H1 (cell line): ENCODE measurements around the gene DENND1A. TPM values are rescaled to one million over a fixed set of nuclear protein-coding genes. Genes with fewer than 3 reads are reported as not detected.

Experiments used
- CTCF ChIA-PET: fragments of 300-600 bp; sonication (Branson Sonifier 250); formaldehyde crosslinking; loops from one replicate; lab custom pipeline; 2021; ENCODE audit not compliant: partially characterized antibody; lab: Charles Lee
- POLR2A ChIA-PET: fragments of 300-600 bp; sonication (Branson Sonifier 250); formaldehyde crosslinking; loops from one replicate; lab custom pipeline; 2021; ENCODE audit warnings: inconsistent platforms; ENCODE audit not compliant: partially characterized antibody; lab: Charles Lee
- DNase-seq, 2 experiments: peaks; one replicate each; pipeline versions ENCODE4 v3.0.0 to v3.0.0-alpha.2; 2010 to 2022; ENCODE audit warnings: low spot score in 2 of 2, low read depth in 1 of 2, mixed read lengths in 1 of 2
- FAIRE-seq: peaks from 2 replicates; lab custom pipeline; 2011; peaks lifted over from hg19 to GRCh38; lab: Jason Lieb, UNC
- H2AFZ ChIP-seq: 2 replicates; pipeline ENCODE4 v1.8.1; 2012; ENCODE audit warnings: low read length, inconsistent platforms
- H2AK5ac ChIP-seq: 2 replicates; pipeline ENCODE4 v1.6.1; 2013; ENCODE audit warnings: low read depth, low read length
- H2BK120ac ChIP-seq: replicated peaks from 2 replicates; pipeline ENCODE3; 2013; ENCODE audit warnings: low read depth, low read length, inconsistent platforms
- H2BK12ac ChIP-seq: 2 replicates; pipeline ENCODE4 v1.6.1; 2013; ENCODE audit warnings: low read depth, low read length
- H2BK15ac ChIP-seq: 2 replicates; pipeline ENCODE4 v1.6.1; 2013; ENCODE audit warnings: low read length
- H2BK20ac ChIP-seq: 2 replicates; pipeline ENCODE4 v1.6.1; 2013; ENCODE audit warnings: low read length
- H2BK5ac ChIP-seq: 2 replicates; pipeline ENCODE4 v1.6.1; 2013; ENCODE audit warnings: low read depth, low read length
- H3K14ac ChIP-seq: 2 replicates; pipeline ENCODE4 v1.6.1; 2013; ENCODE audit warnings: inconsistent platforms; ENCODE audit not compliant: insufficient read length
- H3K18ac ChIP-seq: 2 replicates; pipeline ENCODE4 v1.6.1; 2013; ENCODE audit warnings: low read length; ENCODE audit errors: extremely low read depth
- H3K23ac ChIP-seq: 2 replicates; pipeline ENCODE4 v1.6.1; 2013; ENCODE audit warnings: inconsistent platforms; ENCODE audit not compliant: insufficient read length
- H3K23me2 ChIP-seq: 2 replicates; pipeline ENCODE4 v1.6.1; 2013; ENCODE audit warnings: low read depth, low read length
- H3K27ac ChIP-seq: 2 replicates; pipeline ENCODE4 v1.6.1; 2011; ENCODE audit warnings: low read depth, low read length, inconsistent platforms
- H3K27me3 ChIP-seq, 4 experiments: replicated peaks in 1 of 4; 1 replicate in 1 of 4; 2 replicates in 3 of 4; pipeline versions ENCODE4 v1.6.1 to v1.8.1; 2011 to 2013; ENCODE audit warnings: low read length in 3 of 4, mild to moderate bottlenecking in 3 of 4, inconsistent platforms in 2 of 4, mixed read lengths in 2 of 4, moderate library complexity in 1 of 4; ENCODE audit not compliant: control insufficient read depth in 3 of 4, insufficient read depth in 3 of 4; ENCODE audit errors: extremely low read depth in 1 of 4
- H3K36me3 ChIP-seq, 4 experiments: 2 replicates each; pipeline versions ENCODE4 v1.6.1 to v1.8.1; 2011 to 2013; ENCODE audit warnings: mild to moderate bottlenecking in 4 of 4, low read length in 3 of 4, moderate library complexity in 2 of 4, control low read depth in 1 of 4, inconsistent platforms in 1 of 4; ENCODE audit not compliant: insufficient read depth in 4 of 4, control insufficient read depth in 2 of 4
- H3K4ac ChIP-seq: replicated peaks from 2 replicates; pipeline ENCODE3; 2013; ENCODE audit warnings: low read length, low read depth, mixed read lengths, inconsistent platforms; ENCODE audit not compliant: insufficient read length
- H3K4me1 ChIP-seq, 4 experiments: replicated peaks in 1 of 4; 1 replicate in 1 of 4; 2 replicates in 3 of 4; pipeline versions ENCODE4 v1.6.1 to v1.8.1; 2011 to 2013; ENCODE audit warnings: low read length in 3 of 4, inconsistent platforms in 2 of 4, mixed read lengths in 1 of 4; ENCODE audit not compliant: insufficient read depth in 4 of 4, control insufficient read depth in 3 of 4
- H3K4me2 ChIP-seq, 2 experiments: 2 replicates each; pipeline versions ENCODE4 v1.6.1 to v1.8.1; 2011 to 2013; ENCODE audit warnings: low read depth in 2 of 2, low read length in 2 of 2, control low read depth in 1 of 2, inconsistent platforms in 1 of 2, mild to moderate bottlenecking in 1 of 2; ENCODE audit not compliant: insufficient read depth in 1 of 2
- H3K4me3 ChIP-seq, 4 experiments: fragments of 200-600, 300-600 bp in 1 of 4; sonication (generic), shearing (Covaris generic), sonication (Bioruptor Twin) in 1 of 4; 2 replicates each; pipeline versions ENCODE4 v1.5.1 to v1.8.1; 2011 to 2016; ENCODE audit warnings: low read length in 4 of 4, low read depth in 3 of 4, control low read depth in 2 of 4, inconsistent platforms in 2 of 4, mild to moderate bottlenecking in 2 of 4, mixed read lengths in 1 of 4, moderate library complexity in 1 of 4; ENCODE audit not compliant: insufficient read depth in 2 of 4; ENCODE audit errors: extremely low read depth in 1 of 4
- H3K56ac ChIP-seq: replicated peaks from 2 replicates; pipeline ENCODE3; 2013; ENCODE audit warnings: low read depth, mild to moderate bottlenecking, mixed read lengths, low read length, inconsistent platforms; ENCODE audit not compliant: insufficient read length
- H3K79me1 ChIP-seq: 2 replicates; pipeline ENCODE4 v1.6.1; 2013; ENCODE audit warnings: low read depth, low read length, control low read depth
- H3K79me2 ChIP-seq, 2 experiments: 2 replicates each; pipeline versions ENCODE4 v1.6.1 to v1.8.1; 2012 to 2013; ENCODE audit warnings: low read length in 2 of 2, mild to moderate bottlenecking in 2 of 2, inconsistent platforms in 1 of 2; ENCODE audit not compliant: insufficient read depth in 2 of 2, control insufficient read depth in 1 of 2
- H3K9ac ChIP-seq, 4 experiments: replicated peaks in 1 of 4; 1 replicate in 1 of 4; 2 replicates in 3 of 4; pipeline versions ENCODE4 v1.6.1 to v1.8.1; 2011 to 2013; ENCODE audit warnings: low read depth in 3 of 4, low read length in 3 of 4, control low read depth in 2 of 4, mild to moderate bottlenecking in 2 of 4, moderate library complexity in 2 of 4, inconsistent platforms in 1 of 4; ENCODE audit errors: extremely low read depth in 1 of 4
- H3K9me3 ChIP-seq, 2 experiments: 2 replicates each; pipeline versions ENCODE4 v1.6.1 to v1.8.1; 2012 to 2013; ENCODE audit warnings: mild to moderate bottlenecking in 2 of 2, moderate library complexity in 2 of 2, control low read depth in 1 of 2, inconsistent platforms in 1 of 2, low read depth in 1 of 2, low read length in 1 of 2, mixed read lengths in 1 of 2; ENCODE audit not compliant: insufficient read depth in 2 of 2
- H4K20me1 ChIP-seq, 2 experiments: replicated peaks in 1 of 2; 2 replicates each; pipeline versions ENCODE3 to v1.8.1; 2011 to 2013; ENCODE audit warnings: inconsistent platforms in 2 of 2, low read length in 2 of 2, mild to moderate bottlenecking in 1 of 2; ENCODE audit not compliant: insufficient read depth in 2 of 2, control insufficient read depth in 1 of 2
- H4K5ac ChIP-seq: 2 replicates; pipeline ENCODE4 v1.6.1; 2013; ENCODE audit warnings: low read length, low read depth, mixed read lengths, inconsistent platforms; ENCODE audit not compliant: insufficient read length
- H4K8ac ChIP-seq: 2 replicates; pipeline ENCODE4 v1.8.0; 2013; ENCODE audit warnings: mild to moderate bottlenecking, moderate library complexity, low read length, inconsistent platforms; ENCODE audit not compliant: insufficient read depth; ENCODE audit errors: extremely low read depth
- H4K91ac ChIP-seq: replicated peaks from 2 replicates; pipeline ENCODE3; 2013; ENCODE audit warnings: low read length, mixed read lengths, inconsistent platforms; ENCODE audit not compliant: insufficient read length
- BCL11A ChIP-seq, 2 experiments: IDR thresholded peaks; one replicate each; pipeline ENCODE4 v1.6.1; 2011; ENCODE audit warnings: low read depth in 2 of 2, low read length in 2 of 2, mild to moderate bottlenecking in 2 of 2
- MAFK ChIP-seq: IDR thresholded peaks from 2 replicates; pipeline ENCODE4 v1.6.1; 2012; ENCODE audit warnings: low read depth, mild to moderate bottlenecking, improper control_type of control experiment, low read length
- WGBS, 2 experiments: shearing (Covaris generic) in 1 of 2; methylation state at CpG; one replicate each; pipeline versions ENCODE4 v1.1.6 to v1.1.7; 2013 to 2015; ENCODE audit warnings: low lambda C conversion rate in 2 of 2, mixed read lengths in 2 of 2, inconsistent platforms in 1 of 2, low coverage in 1 of 2, missing lambda C conversion rate in 1 of 2; ENCODE audit not compliant: insufficient replicate concordance in 2 of 2, insufficient coverage in 1 of 2, insufficient read length in 1 of 2; ENCODE audit errors: extremely low coverage in 1 of 2, missing lambda C conversion rate in 1 of 2; 5-methylcytosine and 5-hydroxymethylcytosine counted together
- polyA plus RNA-seq, 7 experiments: library from polyadenylated mRNA; depleted of rRNA in 3 of 7; stranded (reverse) in 5 of 7; unstranded in 2 of 7; fragments of >200 nt in 5 of 7; fragments of 200-250 nt in 2 of 7; gene quantifications; 1 replicate in 5 of 7; 2 replicates in 1 of 7; 4 replicates in 1 of 7; pipeline versions ENCODE4 v1.2.1 to v1.2.3, GENCODE V29; 2011 to 2013; ENCODE audit warnings: missing spikeins in 2 of 7, mixed read lengths in 2 of 7
- total RNA-seq: library from RNA; stranded (reverse); fragmentation: NEBNext Ultra II Directional; extraction: Animal tissue kit (Norgen Biotek cat#: 25700); gene quantifications from 2 replicates; pipeline ENCODE4 v1.2.1, GENCODE V29; 2021

Gene DENND1A
- total and polyA plus RNA-seq, 2 of the 8 experiments (the other 6 are each of a cell fraction or from before 2014, with no cell fraction given): 24.1 to 26.4 TPM

- no peak overlapping the region for H4K5ac ChIP-seq
- no peak overlapping the region for H3K23ac ChIP-seq
- peaks cover 0 to 3% of the 10 kb centered on the region in 2 experiments for H4K20me1 ChIP-seq
- no peak overlapping the region for H2BK15ac ChIP-seq
- no peak overlapping the region for H3K4me2 ChIP-seq
- H3K9ac ChIP-seq: no peak overlapping the region
- H2BK20ac ChIP-seq: no peak overlapping the region
- TF ChIP-seq MAFK (no peak), BCL11A (IDR thresholded peaks at IDR 0.05; ENCODE audit: low read depth in 2 of 2, low read length in 2 of 2) (no peak)
- no peaks in the 10 kb centered on the region for H3K79me1 ChIP-seq
- ChIA-PET POLR2A (no interaction called here), CTCF (no interaction called here)
- H3K79me2 ChIP-seq: no peaks in the 10 kb centered on the region
- H3K27ac ChIP-seq: no peak overlapping the region
- no peaks in the 10 kb centered on the region; the same call in 1 of the 2 replicates for H3K23me2 ChIP-seq
- DNase-seq (no peak), FAIRE-seq (no peak)
- no peak overlapping the region for H3K4me3 ChIP-seq
- peaks cover 8 to 9% of the 10 kb centered on the region in 2 experiments; a peak in 3 of 4 replicates for H3K9me3 ChIP-seq
- H2BK12ac ChIP-seq: no peak overlapping the region
- no peak overlapping the region for H4K8ac ChIP-seq
- WGBS, 2 experiments: 78% methylated on average over 2 of the region's 2 CpGs; no CpG with 5 or more reads in 1 of the 2 experiments
- H3K27me3 ChIP-seq: no peaks in the 10 kb centered on the region
- H3K4ac ChIP-seq: no peak overlapping the region
- H3K14ac ChIP-seq: no peak overlapping the region
- H3K4me1 ChIP-seq: no peaks in the 10 kb centered on the region
- H2AK5ac ChIP-seq: no peak overlapping the region
- peaks cover 0 to 4% (median 0%) of the 10 kb centered on the region in 4 experiments; a peak in 1 of 8 replicates for H3K36me3 ChIP-seq
- H4K91ac ChIP-seq: no peak overlapping the region
- no peak overlapping the region for H2BK5ac ChIP-seq
- H3K56ac ChIP-seq: no peak overlapping the region
- H2AFZ ChIP-seq: no peak overlapping the region
- H3K18ac ChIP-seq: no peak overlapping the region
- H2BK120ac ChIP-seq: no peak overlapping the region
Measured at GRCh38 chr9:123571240-123571639, 358.7 kb downstream of the DENND1A start.
